SK-N-SH (cell line): ENCODE measurements around the gene RILPL1. TPM values are rescaled to one million over a fixed set of nuclear protein-coding genes. Genes with fewer than 3 reads are reported as not detected.

Experiments
- CTCF ChIA-PET: fragments of 300-600, 350-600 bp; formaldehyde crosslinking; extraction: SDS; loops from one replicate; lab custom pipeline; 2021; lab: Yijun Ruan, JAX
- POLR2A ChIA-PET: fragments of 350-600 bp; sonication (Branson Sonifier 250); formaldehyde crosslinking; extraction: SDS; loops from one replicate; lab custom pipeline; 2020; ENCODE audit warnings: antibody characterized with exemption, inconsistent platforms; lab: Yijun Ruan, JAX
- DNase-seq: peaks from one replicate; pipeline ENCODE4 v3.0.0; 2012
- H2AFZ ChIP-seq: fragments of 200-600 bp; sonication (generic); 2 replicates; pipeline ENCODE4 v1.8.1; 2016; ENCODE audit warnings: antibody characterized with exemption, mild to moderate bottlenecking, low read depth
- H3F3A ChIP-seq: fragments of 200-600 bp; sonication (generic); replicated peaks from 2 replicates; pipeline ENCODE3; 2016; ENCODE audit warnings: antibody characterized with exemption, mild to moderate bottlenecking; ENCODE audit not compliant: insufficient read depth
- H3K27ac ChIP-seq, 2 experiments: fragments of 200-500 bp in 1 of 2; fragments of 200-600 bp in 1 of 2; sonication (Bioruptor generic) in 1 of 2; sonication (generic), shearing (Covaris generic) in 1 of 2; 2 replicates each; pipeline versions ENCODE4 v1.5.1 to v1.6.1; 2014 to 2016; ENCODE audit warnings: low read depth in 2 of 2, inconsistent platforms in 1 of 2, low read length in 1 of 2, mild to moderate bottlenecking in 1 of 2, mixed read lengths in 1 of 2
- H3K27me3 ChIP-seq: fragments of 200-600 bp; sonication (generic), shearing (Covaris generic); 2 replicates; pipeline ENCODE4 v1.6.1; 2016; ENCODE audit warnings: mixed run types; ENCODE audit not compliant: insufficient read depth
- H3K36me3 ChIP-seq, 2 experiments: fragments of 200-500 bp in 1 of 2; fragments of 200-600 bp in 1 of 2; sonication (Bioruptor generic) in 1 of 2; sonication (generic) in 1 of 2; replicated peaks in 1 of 2; 2 replicates each; pipeline versions ENCODE3 to v1.5.1; 2014 to 2016; ENCODE audit warnings: low read length in 1 of 2, mild to moderate bottlenecking in 1 of 2; ENCODE audit not compliant: insufficient read depth in 2 of 2, control insufficient read depth in 1 of 2
- H3K4me1 ChIP-seq, 2 experiments: fragments of 200-500 bp in 1 of 2; fragments of 200-600 bp in 1 of 2; sonication (Bioruptor generic) in 1 of 2; sonication (generic), shearing (Covaris generic) in 1 of 2; 2 replicates each; pipeline versions ENCODE4 v1.5.1 to v1.6.1; 2014 to 2016; ENCODE audit warnings: low read depth in 1 of 2, low read length in 1 of 2, mixed run types in 1 of 2; ENCODE audit not compliant: insufficient read depth in 2 of 2, control insufficient read depth in 1 of 2
- H3K4me2 ChIP-seq: fragments of 200-600 bp; sonication (generic), shearing (Covaris generic); 2 replicates; pipeline ENCODE4 v1.6.1; 2017; ENCODE audit warnings: mixed run types
- H3K4me3 ChIP-seq, 2 experiments: fragments of 200-500 bp in 1 of 2; fragments of 200-600 bp in 1 of 2; sonication (Bioruptor generic) in 1 of 2; sonication (generic), shearing (Covaris generic) in 1 of 2; 2 replicates each; pipeline versions ENCODE4 v1.5.1 to v1.8.1; 2014 to 2016; ENCODE audit warnings: low read depth in 2 of 2, inconsistent platforms in 1 of 2, low read length in 1 of 2, mild to moderate bottlenecking in 1 of 2, mixed read lengths in 1 of 2, moderate library complexity in 1 of 2
- H3K79me2 ChIP-seq: fragments of 200-600 bp; sonication (generic); 2 replicates; pipeline ENCODE4 v1.8.1; 2017; ENCODE audit warnings: mild to moderate bottlenecking; ENCODE audit not compliant: insufficient read depth
- H3K9ac ChIP-seq: fragments of 200-600 bp; sonication (generic); 2 replicates; pipeline ENCODE4 v1.6.1; 2017; ENCODE audit warnings: mixed run types
- H3K9me2 ChIP-seq: fragments of 200-600 bp; sonication (generic); 2 replicates; pipeline ENCODE4 v1.6.1; 2017; ENCODE audit warnings: mixed run types
- H3K9me3 ChIP-seq: fragments of 200-600 bp; sonication (generic); 2 replicates; pipeline ENCODE4 v1.6.1; 2017; ENCODE audit warnings: mixed run types, mild to moderate bottlenecking, moderate library complexity
- H4K20me1 ChIP-seq: fragments of 200-600 bp; sonication (generic); 2 replicates; pipeline ENCODE4 v1.6.1; 2017; ENCODE audit warnings: mild to moderate bottlenecking, mixed run types; ENCODE audit not compliant: insufficient read depth
- CHD2 ChIP-seq: fragments of 150-350 bp; IDR thresholded peaks from 2 replicates; pipeline ENCODE4 v1.6.1; 2018; ENCODE audit warnings: low read length; ENCODE audit not compliant: partially characterized antibody
- EZH2phosphoT487 ChIP-seq: fragments of 200-600 bp; sonication (generic); IDR thresholded peaks from 2 replicates; pipeline ENCODE4 v1.6.1; 2017; ENCODE audit warnings: low read depth, mixed run types, mild to moderate bottlenecking, antibody characterized with exemption, moderate library complexity, borderline replicate concordance
- FOSL2 ChIP-seq: IDR thresholded peaks from 2 replicates; pipeline ENCODE4 v1.4.0; 2012; ENCODE audit warnings: low read depth, mild to moderate bottlenecking, moderate library complexity, borderline replicate concordance
- FOXJ3 ChIP-seq: sonication (generic); formaldehyde crosslinking; IDR thresholded peaks from 2 replicates; pipeline ENCODE4 v1.5.1; 2020; ENCODE audit warnings: mild to moderate bottlenecking, missing genetic modification reagents
- GABPA ChIP-seq: IDR thresholded peaks from 2 replicates; pipeline ENCODE4 v1.4.0; 2012; ENCODE audit warnings: low read depth, mild to moderate bottlenecking
- GATA2 ChIP-seq: sonication (generic); formaldehyde crosslinking; IDR thresholded peaks from 2 replicates; pipeline ENCODE4 v1.5.0; 2020; ENCODE audit warnings: mild to moderate bottlenecking, missing genetic modification reagents
- JUND ChIP-seq: IDR thresholded peaks from 2 replicates; pipeline ENCODE4 v1.4.0; 2012
- MAX ChIP-seq: IDR thresholded peaks from 2 replicates; pipeline ENCODE4 v1.4.0; 2012; ENCODE audit warnings: low read depth
- NFIC ChIP-seq: IDR thresholded peaks from 2 replicates; pipeline ENCODE4 v1.4.0; 2012; ENCODE audit warnings: borderline replicate concordance
- NRF1 ChIP-seq: IDR thresholded peaks from 2 replicates; pipeline ENCODE4 v1.6.1; 2012; ENCODE audit warnings: low read depth, mild to moderate bottlenecking, low read length
- PBX3 ChIP-seq: IDR thresholded peaks from 2 replicates; pipeline ENCODE4; 2012
- POLR2AphosphoS5 ChIP-seq: IDR thresholded peaks from 2 replicates; pipeline ENCODE4 v1.6.1; 2012; ENCODE audit warnings: low read depth, low read length
- REST ChIP-seq: IDR thresholded peaks from 2 replicates; pipeline ENCODE4 v1.6.1; 2012; ENCODE audit warnings: mild to moderate bottlenecking, low read depth, low read length, moderate library complexity
- RFX5 ChIP-seq: IDR thresholded peaks from 2 replicates; pipeline ENCODE4 v1.6.1; 2012; ENCODE audit warnings: mild to moderate bottlenecking, improper control_type of control experiment, low read length
- SMC3 ChIP-seq: IDR thresholded peaks from 2 replicates; pipeline ENCODE4 v1.6.1; 2012; ENCODE audit warnings: low read depth, low read length, improper control_type of control experiment
- TAF1 ChIP-seq: IDR thresholded peaks from 2 replicates; pipeline ENCODE4 v1.6.1; 2012; ENCODE audit warnings: low read depth, mild to moderate bottlenecking, low read length, moderate library complexity, borderline replicate concordance
- TCF12 ChIP-seq: IDR thresholded peaks from 2 replicates; pipeline ENCODE4 v1.4.0; 2012
- ZBTB33 ChIP-seq: IDR thresholded peaks from 2 replicates; pipeline ENCODE4 v1.4.0; 2012; ENCODE audit warnings: low read depth, borderline replicate concordance
- WGBS: methylation state at CpG from one replicate; pipeline ENCODE4 v1.1.6; 2017; ENCODE audit warnings: low lambda C conversion rate; 5-methylcytosine and 5-hydroxymethylcytosine counted together
- polyA plus RNA-seq, 3 experiments: library from polyadenylated mRNA; depleted of rRNA; stranded (reverse); fragments of >200 nt; gene quantifications; 2 replicates each; pipeline ENCODE4 v1.2.3, GENCODE V29; 2012
- TF ChIP-seq, protein P1 (sequence below): IDR thresholded peaks from 2 replicates; pipeline ENCODE4 v1.4.0; 2012; ENCODE audit warnings: low read depth, borderline replicate concordance
- TF ChIP-seq, protein P2 (sequence below): fragments of 150-350 bp; IDR thresholded peaks from 2 replicates; pipeline ENCODE4 v1.6.1; 2016; ENCODE audit warnings: mild to moderate bottlenecking, low read depth, low read length

RILPL1 gene
- polyA plus RNA-seq, 1 of the 3 experiments (the other 2 are of a cell fraction), result 32.6 TPM

GRCh38 chr12:123490089-123490488 is 43.4 kb downstream of the RILPL1 start:
- peaks cover 0 to 4% of the 10 kb centered on the region in 2 experiments for H3K36me3 ChIP-seq
- H3K4me3 ChIP-seq, result no peak overlapping the region
- WGBS, result 90% methylated on average over 5 of the region's 5 CpGs
- H3K4me2 ChIP-seq, result no peak overlapping the region
- no peaks in the 10 kb centered on the region for H3K9me3 ChIP-seq
- CTCF ChIA-PET, result no interaction called here
- no peak overlapping the region for H3K9ac ChIP-seq
- no peaks in the 10 kb centered on the region for H3F3A ChIP-seq
- H2AFZ ChIP-seq, result no peak overlapping the region
- H3K4me1 ChIP-seq, result no peaks in the 10 kb centered on the region
- H3K27ac ChIP-seq, result no peak overlapping the region
- no peak for DNase-seq
- H3K79me2 ChIP-seq, result no peaks in the 10 kb centered on the region
- no peaks in the 10 kb centered on the region for H3K27me3 ChIP-seq
- H3K9me2 ChIP-seq, result no peaks in the 10 kb centered on the region
- POLR2A ChIA-PET, result no interaction called here
- TF ChIP-seq, protein P1, sequence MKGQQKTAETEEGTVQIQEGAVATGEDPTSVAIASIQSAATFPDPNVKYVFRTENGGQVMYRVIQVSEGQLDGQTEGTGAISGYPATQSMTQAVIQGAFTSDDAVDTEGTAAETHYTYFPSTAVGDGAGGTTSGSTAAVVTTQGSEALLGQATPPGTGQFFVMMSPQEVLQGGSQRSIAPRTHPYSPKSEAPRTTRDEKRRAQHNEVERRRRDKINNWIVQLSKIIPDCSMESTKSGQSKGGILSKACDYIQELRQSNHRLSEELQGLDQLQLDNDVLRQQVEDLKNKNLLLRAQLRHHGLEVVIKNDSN, result no peak
- no peak for TF ChIP-seq GABPA
- no peak for TF ChIP-seq PBX3
- TF ChIP-seq EZH2phosphoT487, result no peak
- no peak for TF ChIP-seq FOSL2
- no peak for TF ChIP-seq TAF1
- no peak for TF ChIP-seq ZBTB33
- no peak for TF ChIP-seq TCF12
- no peak for TF ChIP-seq MAX
- no peak for TF ChIP-seq FOXJ3
- TF ChIP-seq REST, result no peak
- TF ChIP-seq JUND, result no peak
- TF ChIP-seq, protein P2, sequence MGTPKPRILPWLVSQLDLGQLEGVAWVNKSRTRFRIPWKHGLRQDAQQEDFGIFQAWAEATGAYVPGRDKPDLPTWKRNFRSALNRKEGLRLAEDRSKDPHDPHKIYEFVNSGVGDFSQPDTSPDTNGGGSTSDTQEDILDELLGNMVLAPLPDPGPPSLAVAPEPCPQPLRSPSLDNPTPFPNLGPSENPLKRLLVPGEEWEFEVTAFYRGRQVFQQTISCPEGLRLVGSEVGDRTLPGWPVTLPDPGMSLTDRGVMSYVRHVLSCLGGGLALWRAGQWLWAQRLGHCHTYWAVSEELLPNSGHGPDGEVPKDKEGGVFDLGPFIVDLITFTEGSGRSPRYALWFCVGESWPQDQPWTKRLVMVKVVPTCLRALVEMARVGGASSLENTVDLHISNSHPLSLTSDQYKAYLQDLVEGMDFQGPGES, result no peak
- no peak for TF ChIP-seq RFX5
- TF ChIP-seq GATA2 (CRISPR knock-in tag), result no peak
- TF ChIP-seq POLR2AphosphoS5, result no peak
- TF ChIP-seq NFIC, result no peak
- no peak for TF ChIP-seq CHD2
- no peak for TF ChIP-seq SMC3
- TF ChIP-seq NRF1, result no peak
- no peaks in the 10 kb centered on the region for H4K20me1 ChIP-seq
